Osteocyte (in vitro differentiated cells): ENCODE measurements around the gene HOMER2. TPM values are rescaled to one million over a fixed set of nuclear protein-coding genes. Genes with fewer than 3 reads are reported as not detected.

Source experiments
- DNase-seq: peaks from one replicate; pipeline ENCODE4 v3.0.0; 2021; ENCODE audit warnings: mixed read lengths; ENCODE audit not compliant: unreplicated experiment; ENCODE audit errors: extremely low spot score
- H3K27ac Mint-ChIP-seq: one replicate; pipeline ENCODE4 v1.8.0; 2021; ENCODE audit warnings: mild to moderate bottlenecking, mixed read lengths; ENCODE audit not compliant: unreplicated experiment
- H3K27me3 Mint-ChIP-seq: one replicate; pipeline ENCODE4 v1.8.0; 2021; ENCODE audit warnings: mixed read lengths; ENCODE audit not compliant: unreplicated experiment
- H3K36me3 Mint-ChIP-seq: one replicate; pipeline ENCODE4 v1.8.0; 2021; ENCODE audit warnings: mixed read lengths; ENCODE audit not compliant: unreplicated experiment
- H3K4me1 Mint-ChIP-seq: one replicate; pipeline ENCODE4 v1.8.0; 2021; ENCODE audit warnings: mixed read lengths; ENCODE audit not compliant: unreplicated experiment
- H3K4me3 Mint-ChIP-seq: one replicate; pipeline ENCODE4 v1.8.0; 2021; ENCODE audit warnings: mild to moderate bottlenecking, moderate library complexity, mixed read lengths; ENCODE audit not compliant: unreplicated experiment
- H3K9me3 Mint-ChIP-seq: one replicate; pipeline ENCODE4 v1.8.0; 2021; ENCODE audit warnings: mixed read lengths; ENCODE audit not compliant: unreplicated experiment
- CTCF ChIP-seq: fragments of 200-600 bp; sonication (generic); IDR thresholded peaks from 2 replicates; pipeline ENCODE4 v1.5.0; 2021; ENCODE audit warnings: antibody characterized with exemption, mild to moderate bottlenecking, moderate library complexity
- total RNA-seq: library from RNA; stranded (reverse); gene quantifications from 2 replicates; pipeline ENCODE4 v1.2.1, GENCODE V29; 2021

Gene HOMER2
- total RNA-seq, 1 donor from 2014 or later = 6.3 TPM

DNA sequence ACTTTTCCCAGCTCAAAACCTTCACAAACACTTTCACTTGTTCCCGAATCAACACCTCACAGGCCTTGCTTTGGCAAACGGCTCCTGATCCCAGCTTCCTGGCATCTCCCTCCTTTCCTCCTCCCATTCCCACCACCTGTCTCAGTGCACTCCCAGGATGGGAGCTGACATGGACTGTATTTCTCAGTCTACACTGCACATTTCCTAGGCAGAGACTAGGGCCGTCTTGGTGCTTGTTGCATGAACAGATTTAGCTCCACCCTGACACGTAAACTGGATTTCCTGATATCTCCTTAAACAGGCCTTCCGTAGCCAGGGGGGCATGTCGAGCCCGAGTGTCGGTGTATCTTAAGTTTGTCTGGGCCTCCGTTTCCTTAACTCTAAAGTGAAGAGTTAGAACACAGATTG is 143.9 kb downstream of the HOMER2 start:
- peaks cover 33% of the 10 kb centered on the region for H3K4me1 Mint-ChIP-seq
- H3K27me3 Mint-ChIP-seq = no peaks in the 10 kb centered on the region
- H3K9me3 Mint-ChIP-seq = no peaks in the 10 kb centered on the region
- no peak for TF ChIP-seq CTCF
- no peak overlapping the region for H3K27ac Mint-ChIP-seq
- no peak overlapping the region for H3K4me3 Mint-ChIP-seq
- peaks cover 7% of the 10 kb centered on the region for H3K36me3 Mint-ChIP-seq
- no peak for DNase-seq

GRCh38 chr15:82807920-82808633 is 144.4 kb downstream of the HOMER2 start:
- Mint-ChIP-seq H3K9me3 (no peaks in the 10 kb centered on the region), H3K27ac (no peak overlapping the region), H3K36me3 (peaks cover 3% of the 10 kb centered on the region), H3K4me1 (peaks cover 33% of the 10 kb centered on the region), H3K27me3 (no peaks in the 10 kb centered on the region), H3K4me3 (no peak overlapping the region)
- no peak for TF ChIP-seq CTCF
- DNase-seq = no peak

- no peaks in the 10 kb centered on the region for H3K9me3 Mint-ChIP-seq
- TF ChIP-seq CTCF = no peak
- H3K27ac Mint-ChIP-seq = no peak within 1 kb of the TSS
- H3K36me3 Mint-ChIP-seq = no peaks in the 10 kb centered on the region
- H3K27me3 Mint-ChIP-seq = peaks cover 12% of the 10 kb centered on the region
- no peak within 1 kb of the TSS for H3K4me3 Mint-ChIP-seq
- DNase-seq = peak; percentile 34
- peaks cover 14% of the 10 kb centered on the region for H3K4me1 Mint-ChIP-seq
Measured at GRCh38 chr15:82805994-82806406, 146.5 kb downstream of the HOMER2 start, which contains the start of gene FSD2. Gene FSD2, minus strand, starts transcription at chr15:82806069. Its CDS starts 18,679 bp downstream, at chr15:82787390.

- Mint-ChIP-seq H3K4me1 (peaks cover 7% of the 10 kb centered on the region), H3K9me3 (no peaks in the 10 kb centered on the region), H3K27ac (no peak overlapping the region), H3K4me3 (no peak overlapping the region), H3K27me3 (peaks cover 16% of the 10 kb centered on the region), H3K36me3 (no peaks in the 10 kb centered on the region)
- no peak for DNase-seq
- no peak for TF ChIP-seq CTCF
Measured at GRCh38 chr15:82804575-82804949, 148.0 kb downstream of the HOMER2 start.

DNA sequence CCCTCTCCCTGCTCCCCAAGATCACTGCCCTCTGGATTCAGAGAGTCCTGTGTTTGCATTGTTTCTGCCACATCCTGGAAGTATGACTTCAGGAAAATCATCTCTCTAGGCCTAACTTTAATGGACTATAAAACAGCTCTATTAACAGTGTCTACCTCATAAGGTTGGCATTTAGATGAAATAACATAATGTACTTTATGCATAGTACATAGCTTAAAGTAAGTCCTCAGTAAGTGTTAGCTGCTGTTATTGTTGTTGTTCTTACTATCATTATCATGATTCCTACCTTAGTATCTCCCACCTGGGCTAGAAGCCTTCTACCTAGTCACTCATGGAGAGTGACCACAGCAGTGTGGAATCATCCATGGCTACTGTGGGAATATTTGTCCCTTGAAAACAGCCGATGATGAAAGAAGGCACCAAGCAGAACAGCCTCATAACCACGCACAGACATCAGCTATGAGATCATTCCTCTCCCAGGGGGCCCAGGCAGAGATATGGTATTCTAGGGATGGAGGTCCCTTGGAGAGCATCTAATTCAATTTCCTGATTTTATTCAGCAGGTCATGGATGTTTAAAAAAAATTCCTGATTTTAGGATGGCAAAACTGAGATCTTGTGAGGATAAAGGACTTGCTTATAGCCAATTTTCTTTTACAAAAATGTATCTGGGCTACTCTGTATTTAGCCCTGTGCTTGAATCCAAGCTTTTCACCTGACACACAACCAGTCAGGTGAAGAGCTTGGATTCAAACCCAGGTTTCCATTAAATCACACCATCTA is 148.5 kb downstream of the HOMER2 start:
- TF ChIP-seq CTCF = no peak
- peaks cover 22% of the 10 kb centered on the region for H3K27me3 Mint-ChIP-seq
- H3K36me3 Mint-ChIP-seq = no peaks in the 10 kb centered on the region
- H3K4me3 Mint-ChIP-seq = no peak overlapping the region
- H3K4me1 Mint-ChIP-seq = peaks cover 4% of the 10 kb centered on the region
- peak; percentile 27 for DNase-seq
- no peak overlapping the region for H3K27ac Mint-ChIP-seq
- no peaks in the 10 kb centered on the region for H3K9me3 Mint-ChIP-seq
